GM21526 (cell line): ENCODE results near the gene XPC.
"Not testable (repeated sequence)": the region's sequence is repeated elsewhere in the genome, so short reads cannot be mapped to it uniquely, and the experiment has no call there.

Experiments used
- ATAC-seq: cut with Tn5 transposase; IDR thresholded peaks from one replicate; pipeline ENCODE4 v1.9.1; 2021; ENCODE audit warnings: moderate library complexity; ENCODE audit not compliant: unreplicated experiment, low FRiP score

Gene XPC

DNA sequence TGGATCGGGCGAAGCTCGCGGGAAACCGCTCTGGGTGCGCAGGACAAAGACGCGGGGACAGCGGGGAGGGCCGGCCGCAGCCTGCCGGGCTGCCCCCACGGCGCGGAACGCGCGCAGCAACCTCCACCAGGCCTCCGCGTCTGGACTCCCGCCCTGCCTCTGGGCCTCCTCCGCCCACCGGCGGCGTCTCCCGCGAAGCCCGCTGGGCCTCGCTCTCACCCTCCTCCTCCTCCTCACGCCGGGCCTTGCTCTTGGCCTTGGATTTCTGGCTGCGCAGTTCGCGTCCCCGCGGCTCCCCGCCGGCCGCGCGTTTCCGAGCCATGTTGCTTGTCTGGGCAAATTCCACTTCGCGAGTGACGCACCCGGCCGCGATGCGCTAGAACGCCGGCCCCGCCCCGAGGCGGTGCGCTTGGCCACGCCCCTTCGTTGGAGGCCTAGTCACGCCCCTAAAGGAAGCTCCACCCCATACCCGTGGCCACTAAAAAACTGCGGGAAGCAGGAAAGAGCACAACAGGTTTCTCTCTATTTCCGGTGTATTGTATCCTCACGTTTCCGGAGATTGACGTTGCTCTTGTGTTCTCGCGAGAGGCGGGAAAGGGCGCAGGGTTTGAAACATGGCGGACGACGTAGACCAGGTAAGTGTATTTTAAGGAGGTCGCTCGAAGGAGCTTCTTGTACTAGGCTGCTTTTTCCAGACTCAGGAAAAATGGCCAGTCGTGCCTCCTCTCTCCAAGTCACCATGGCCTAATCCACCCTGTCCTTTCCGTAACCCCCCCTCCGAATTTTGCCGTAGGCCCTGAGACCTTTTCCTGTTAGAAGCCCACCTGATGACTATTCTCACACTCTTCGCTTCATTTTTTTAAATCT is at the start of gene XPC, which contains the start of gene LSM3:
TSS of gene XPC (minus strand) at position 355 of the 867 bp plus-strand sequence. CDS start at position 322, 33 bp downstream.
TSS of gene LSM3 (plus strand) at position 571 of the 867 bp plus-strand sequence. CDS start at position 615, 44 bp downstream.
- peak; percentile 91 for ATAC-seq

DNA sequence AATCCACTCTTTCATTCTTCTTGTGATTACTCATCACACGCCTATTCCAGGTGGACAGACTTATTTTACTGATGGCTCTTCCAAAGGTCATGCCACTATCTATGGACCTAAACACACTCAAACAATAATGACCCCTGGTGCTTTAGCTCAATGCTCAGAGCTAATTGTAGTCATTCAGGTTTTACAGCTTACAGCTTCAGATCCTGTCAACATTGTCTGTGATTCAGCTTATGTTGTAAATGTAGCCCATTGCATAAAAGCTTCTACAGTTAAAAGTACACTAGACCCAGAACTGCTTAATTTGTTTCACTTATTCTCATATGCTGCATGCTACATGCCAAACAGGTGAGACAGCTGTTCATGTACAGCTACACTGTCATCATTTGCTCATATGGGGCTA is 49.5 kb upstream of the XPC start:
- no peak for ATAC-seq

DNA sequence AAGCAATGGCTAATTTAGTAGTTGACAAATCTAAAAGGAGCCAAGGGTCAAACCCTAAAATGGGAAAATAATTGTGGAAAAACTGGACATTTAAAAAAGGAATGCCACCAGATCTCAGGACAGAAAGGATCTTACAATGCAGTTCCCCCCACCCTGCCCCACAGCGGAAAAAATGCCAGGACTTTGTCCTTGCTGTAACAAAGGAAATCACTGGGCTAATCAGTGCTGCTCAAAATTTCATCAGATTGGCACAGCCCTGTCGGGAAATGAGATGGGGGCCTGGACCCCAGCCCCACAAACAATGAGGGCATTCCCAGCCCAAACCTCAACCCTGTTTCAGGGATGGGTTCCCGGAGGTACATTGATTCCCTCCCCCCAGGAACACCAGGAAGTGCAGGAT is 48.0 kb upstream of the XPC start:
- ATAC-seq, result not testable (repeated sequence)

DNA sequence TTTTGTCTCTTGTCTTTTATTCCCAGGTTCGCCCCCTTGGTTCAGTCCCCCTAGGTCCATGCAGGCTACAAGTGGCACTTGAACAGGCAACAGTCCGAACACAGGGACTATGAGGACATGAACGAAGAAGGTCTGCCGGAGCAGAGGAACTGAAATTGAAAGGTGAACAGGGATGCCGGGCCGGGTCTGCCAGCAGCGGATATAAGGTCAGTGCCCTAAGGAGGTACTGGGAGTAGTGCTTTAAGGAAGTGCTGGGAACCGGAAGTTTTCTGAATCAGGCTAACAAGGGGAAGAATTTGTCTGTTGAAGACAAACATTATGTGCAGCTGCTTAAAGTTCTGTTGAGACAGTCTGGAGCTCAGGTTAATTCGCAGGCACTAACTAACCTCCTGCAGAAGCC is 47.0 kb upstream of the XPC start:
- ATAC-seq, result no peak

DNA sequence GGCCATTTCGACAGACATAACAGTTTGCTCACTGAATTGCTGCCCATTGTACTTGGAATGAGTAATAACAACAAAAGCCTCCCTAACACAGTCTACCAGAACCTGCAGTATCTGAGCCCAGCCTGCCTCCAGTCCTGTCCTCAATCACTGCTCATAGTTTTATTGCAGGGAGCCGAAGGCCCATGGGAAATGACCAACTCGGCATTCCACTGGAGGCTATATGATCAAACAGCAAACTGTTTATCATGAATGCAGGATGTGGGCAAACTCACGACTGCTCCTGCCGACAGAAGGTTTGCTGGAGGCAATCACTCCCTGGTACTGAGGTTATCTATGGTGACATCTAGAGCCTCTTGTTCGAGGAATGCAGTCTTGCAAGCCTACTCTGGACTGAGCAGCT is 46.5 kb upstream of the XPC start:
- ATAC-seq, result no peak

DNA sequence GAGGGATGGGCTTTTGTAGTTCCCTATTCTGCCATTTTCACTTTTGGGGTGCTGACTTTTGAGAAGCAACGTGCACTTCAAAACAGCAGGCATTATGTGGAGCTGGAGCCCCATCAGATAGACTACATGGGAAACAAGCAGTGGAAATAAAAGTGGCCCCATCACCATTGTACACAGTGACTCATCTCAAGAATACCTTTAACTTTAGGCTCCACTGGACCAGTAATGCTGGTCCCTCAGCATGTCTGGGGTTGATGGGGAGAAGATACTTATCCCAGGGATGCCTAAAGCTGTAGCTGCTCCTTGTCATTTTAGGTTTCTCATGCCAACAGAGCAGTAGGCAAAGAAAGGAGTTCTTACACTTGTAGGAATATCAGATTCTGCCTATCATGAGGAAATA is 45.2 kb upstream of the XPC start:
- ATAC-seq, result no peak

GRCh38 chr3:14222900-14223594 is 44.6 kb upstream of the XPC start:
- no peak for ATAC-seq

GRCh38 chr3:14222457-14222856 is 44.1 kb upstream of the XPC start:
- ATAC-seq, result no peak

DNA sequence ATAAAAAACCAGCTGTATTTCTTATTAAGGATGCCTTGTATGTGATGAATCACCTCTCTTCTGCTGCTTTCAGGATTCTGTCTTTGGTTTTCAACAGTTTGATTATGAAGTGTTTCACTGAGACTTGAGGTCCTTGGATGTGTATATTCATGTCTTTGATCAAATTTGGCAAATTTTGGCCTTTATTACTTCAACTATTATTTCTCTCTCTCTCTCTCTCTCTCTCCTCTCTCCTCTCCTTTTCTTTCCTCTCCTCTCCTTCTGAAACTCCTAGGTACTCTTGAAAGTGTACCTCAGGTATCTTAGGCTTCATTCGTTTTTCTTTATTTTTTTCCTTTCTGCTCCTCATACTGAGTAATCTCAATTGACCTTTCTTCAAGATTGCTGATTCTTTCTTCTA is 43.5 kb upstream of the XPC start:
- no peak for ATAC-seq

DNA sequence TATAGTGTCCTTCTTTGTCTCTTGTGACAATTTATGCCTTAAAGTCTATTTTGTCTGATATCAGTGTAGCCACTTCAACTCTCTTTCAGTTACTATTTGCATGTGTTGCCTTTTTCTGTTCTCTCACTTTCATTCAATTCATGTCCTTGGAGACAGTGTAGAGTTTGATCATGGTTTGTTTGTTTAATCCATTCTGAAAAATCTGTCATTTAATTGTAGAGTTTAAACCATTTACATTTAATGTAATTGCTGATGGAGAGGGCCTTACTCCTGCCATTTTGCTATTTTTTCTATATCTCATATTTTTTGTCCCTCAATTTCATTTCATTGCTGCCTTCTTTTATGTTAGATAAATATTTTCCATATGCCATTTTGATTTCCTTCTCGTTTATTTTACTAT is 42.5 kb upstream of the XPC start:
- no peak for ATAC-seq

- no peak for ATAC-seq
These were observed 40.0 kb upstream of the XPC start for GRCh38 chr3:14218355-14218754.

GRCh38 chr3:14216257-14217048 is 38.1 kb upstream of the XPC start:
- ATAC-seq, result no peak

GRCh38 chr3:14214764-14215163 is 36.4 kb upstream of the XPC start:
- ATAC-seq, result no peak

DNA sequence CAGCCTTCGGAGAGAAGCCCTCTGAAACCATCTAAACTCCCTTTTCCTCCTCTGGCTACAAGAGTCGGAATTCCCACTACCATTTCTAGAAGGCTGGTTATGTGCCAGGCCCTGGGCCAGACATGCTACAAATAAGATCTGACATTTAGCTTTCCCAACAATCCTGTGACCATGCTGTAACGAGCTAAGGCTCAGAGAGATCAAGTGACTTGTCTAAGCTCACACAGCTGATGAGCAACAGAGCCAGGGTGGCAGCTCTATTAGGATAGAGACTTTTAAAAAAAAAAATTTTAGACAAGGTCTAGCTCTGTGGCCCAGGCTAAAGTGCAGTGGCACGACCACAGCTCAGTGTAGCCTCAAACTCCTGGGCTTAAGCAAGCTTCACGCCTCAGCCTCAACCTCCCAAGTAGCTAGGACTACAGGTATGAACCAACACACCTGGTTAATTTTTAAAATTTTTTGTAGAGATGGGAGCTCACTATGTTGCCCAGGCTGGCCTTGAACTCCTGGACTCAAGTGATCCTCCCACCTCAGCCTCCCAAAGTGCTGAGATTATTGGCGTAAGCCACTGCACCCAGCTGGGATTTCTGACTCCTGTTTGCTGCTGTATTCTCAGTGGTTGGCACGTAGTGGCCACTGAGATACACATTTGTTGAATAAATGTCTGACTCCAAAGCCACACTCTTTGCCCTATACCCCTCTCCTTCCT is 34.8 kb upstream of the XPC start:
- ATAC-seq, result no peak

DNA sequence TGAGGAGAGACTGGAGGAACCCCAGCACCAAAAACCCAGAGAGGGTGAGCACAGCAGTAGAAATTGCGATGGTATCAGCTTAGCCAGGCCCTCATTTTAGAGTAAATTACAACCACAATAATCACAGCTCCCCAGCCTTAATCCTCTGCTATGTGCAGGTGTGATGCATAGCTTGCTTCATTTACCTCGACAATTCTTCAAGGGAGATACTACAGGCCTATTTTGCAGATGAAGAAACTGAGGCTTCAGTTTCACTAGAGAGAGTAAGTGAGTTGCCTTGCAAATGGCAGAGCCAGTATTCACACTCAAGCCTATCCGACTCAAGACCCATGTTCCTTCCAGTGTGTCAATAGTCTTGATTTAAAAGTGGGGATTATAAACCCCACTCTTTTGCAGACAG is 33.6 kb upstream of the XPC start:
- no peak for ATAC-seq

GRCh38 chr3:14211621-14212020 is 33.2 kb upstream of the XPC start:
- ATAC-seq, result no peak

GRCh38 chr3:14210843-14211594 is 32.6 kb upstream of the XPC start:
- ATAC-seq, result no peak

DNA sequence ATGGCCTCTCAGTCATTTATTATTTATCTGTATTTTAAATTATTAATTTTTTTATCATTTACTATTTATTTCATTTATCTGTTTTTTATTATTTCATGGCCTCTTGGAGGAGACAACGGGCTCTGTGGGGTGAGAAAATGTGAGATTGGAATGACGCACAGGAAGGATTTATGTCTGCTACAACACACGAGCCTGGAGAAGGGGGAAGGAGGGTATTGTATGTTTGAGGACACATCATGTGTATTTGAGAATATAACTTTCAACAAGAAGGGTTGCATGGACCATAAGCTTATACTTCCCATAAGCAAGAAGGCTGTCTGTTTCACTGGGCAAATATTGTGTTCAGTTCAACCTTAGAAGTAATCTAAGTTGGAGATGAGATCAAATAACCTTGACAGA is 31.9 kb upstream of the XPC start:
- no peak for ATAC-seq

GRCh38 chr3:14209581-14210289 is 31.3 kb upstream of the XPC start:
- ATAC-seq, result no peak
